A549 (cell line): ENCODE measurements around the gene MOB3A. TPM values are rescaled to one million over a fixed set of nuclear protein-coding genes. Genes with fewer than 3 reads are reported as not detected.
A peak's percentile ranks its signal among the peaks of the same experiment; 100 is the strongest.

Source experiments
- ATAC-seq, 2 experiments: fragments of 200-7000 bp in 1 of 2; fragments of >200 bp in 1 of 2; cut with Nextera tagmentation in 1 of 2; cut with Tn5 transposase in 1 of 2; 3 replicates each; pipeline versions ENCODE4 v1.8.0 to v1.9.1; 2018 to 2020; ENCODE audit warnings: mild to moderate bottlenecking in 1 of 2, moderate library complexity in 1 of 2
- CTCF ChIA-PET: fragments of 300-600 bp; sonication (Branson Sonifier 250); formaldehyde crosslinking; extraction: SDS; loops from one replicate; lab custom pipeline; 2021; ENCODE audit warnings: antibody characterized with exemption, inconsistent platforms; lab: Yijun Ruan, JAX
- POLR2A ChIA-PET: fragments of 350-600 bp; formaldehyde crosslinking; extraction: SDS; loops from one replicate; lab custom pipeline; 2021; ENCODE audit warnings: antibody characterized with exemption, inconsistent platforms; lab: Yijun Ruan, JAX
- DNase-seq, 2 experiments: peaks; one replicate each; pipeline versions ENCODE4 v3.0.0 to v3.0.0-alpha.2; 2011 to 2016; ENCODE audit warnings: low read depth in 1 of 2, low spot score in 1 of 2
- FAIRE-seq: peaks from 2 replicates; lab custom pipeline; 2011; peaks lifted over from hg19 to GRCh38; lab: Jason Lieb, UNC
- H3K27ac ChIP-seq, 2 experiments: fragments of >200 bp; sonication (Bioruptor Twin); formaldehyde crosslinking; 3 replicates each; pipeline ENCODE4 v1.5.1; 2016 to 2017
- H3K4me1 ChIP-seq: fragments of >200 bp; sonication (Bioruptor Twin); formaldehyde crosslinking; 3 replicates; pipeline ENCODE4 v1.6.1; 2016
- H3K4me2 ChIP-seq: fragments of >200 bp; sonication (Bioruptor Twin); formaldehyde crosslinking; 3 replicates; pipeline ENCODE4 v1.6.1; 2016
- H3K4me3 ChIP-seq: fragments of >200 bp; sonication (Bioruptor Twin); formaldehyde crosslinking; 3 replicates; pipeline ENCODE4 v1.5.1; 2016
- H3K9me3 ChIP-seq: fragments of >200 bp; sonication (Bioruptor Twin); formaldehyde crosslinking; 3 replicates; pipeline ENCODE4 v1.6.1; 2016
- BCL3 ChIP-seq: fragments of >200 bp; sonication (Bioruptor Twin); formaldehyde crosslinking; IDR thresholded peaks from 3 replicates; pipeline ENCODE4 v1.6.1; 2016
- CBX8 ChIP-seq: fragments of 200-600 bp; sonication (generic); IDR thresholded peaks from 2 replicates; pipeline ENCODE4 v1.6.1; 2016
- CHD4 ChIP-seq: fragments of 200-600 bp; sonication (generic); IDR thresholded peaks from 2 replicates; pipeline ENCODE4 v1.6.1; 2016; ENCODE audit warnings: antibody characterized with exemption, mild to moderate bottlenecking, borderline replicate concordance
- CTCF ChIP-seq: fragments of >200 bp; sonication (Bioruptor Twin); formaldehyde crosslinking; IDR thresholded peaks from 3 replicates; pipeline ENCODE4 v1.5.1; 2016
- EP300 ChIP-seq, 2 experiments: fragments of >200 bp; sonication (Bioruptor Twin); formaldehyde crosslinking; IDR thresholded peaks; 2 replicates in 1 of 2; 3 replicates in 1 of 2; pipeline ENCODE4 v1.6.1; 2016 to 2017
- ESRRA ChIP-seq: fragments of 150-350 bp; IDR thresholded peaks from 2 replicates; pipeline ENCODE4 v1.6.1; 2014; ENCODE audit warnings: mild to moderate bottlenecking, low read length, borderline replicate concordance
- FOSL2 ChIP-seq, 2 experiments: fragments of 450-650 bp in 1 of 2; fragments of >200 bp in 1 of 2; sonication (Bioruptor Twin) in 1 of 2; formaldehyde crosslinking; IDR thresholded peaks; 2 replicates each; pipeline versions ENCODE4 v1.5.0 to v1.6.1; 2016 to 2020; ENCODE audit warnings: mild to moderate bottlenecking in 1 of 2, moderate library complexity in 1 of 2
- HDAC2 ChIP-seq: fragments of 200-600 bp; sonication (generic); IDR thresholded peaks from 2 replicates; pipeline ENCODE4 v1.6.1; 2016
- HEYL ChIP-seq: fragments of 250-450 bp; sonication (Bioruptor Pico); IDR thresholded peaks from 2 replicates; pipeline ENCODE4 v1.8.0; 2021; ENCODE audit warnings: mild to moderate bottlenecking, moderate library complexity
- HOXA7 ChIP-seq: fragments of 250-450 bp; sonication (Bioruptor Pico); IDR thresholded peaks from 2 replicates; pipeline ENCODE4 v1.5.0; 2020; ENCODE audit warnings: mild to moderate bottlenecking, moderate library complexity
- HOXB13 ChIP-seq: fragments of 250-450 bp; sonication (Bioruptor Pico); IDR thresholded peaks from 2 replicates; pipeline ENCODE4 v1.5.0; 2020; ENCODE audit warnings: low read depth, mild to moderate bottlenecking, moderate library complexity
- JUN ChIP-seq, 2 experiments: fragments of >200 bp; sonication (Bioruptor Twin); formaldehyde crosslinking; IDR thresholded peaks; 2 replicates in 1 of 2; 3 replicates in 1 of 2; pipeline ENCODE4 v1.6.1; 2016 to 2017
- MAX ChIP-seq: IDR thresholded peaks from 2 replicates; pipeline ENCODE4 v1.6.1; 2012
- MYC ChIP-seq: IDR thresholded peaks from 2 replicates; pipeline ENCODE4 v1.6.1; 2012; ENCODE audit warnings: mild to moderate bottlenecking, inconsistent platforms, low read length, improper control_type of control experiment, borderline replicate concordance
- NPAS2 ChIP-seq: fragments of 250-450 bp; sonication (Bioruptor Pico); IDR thresholded peaks from 2 replicates; pipeline ENCODE4 v1.8.0; 2022; ENCODE audit warnings: mild to moderate bottlenecking, moderate library complexity, borderline replicate concordance
- POLR2A ChIP-seq: IDR thresholded peaks from 2 replicates; pipeline ENCODE4 v1.6.1; 2012; ENCODE audit warnings: mild to moderate bottlenecking, low read length
- RCOR1 ChIP-seq: fragments of 150-350 bp; IDR thresholded peaks from 2 replicates; pipeline ENCODE4 v1.6.1; 2014; ENCODE audit warnings: antibody characterized with exemption, low read length, low read depth
- TFCP2L1 ChIP-seq: fragments of 250-450 bp; sonication (Bioruptor Pico); IDR thresholded peaks from 2 replicates; pipeline ENCODE4 v1.5.0; 2021; ENCODE audit warnings: mild to moderate bottlenecking
- ZC3H11A ChIP-seq: fragments of 450-650 bp; IDR thresholded peaks from 2 replicates; pipeline ENCODE4 v1.6.1; 2014; ENCODE audit warnings: antibody characterized with exemption, mild to moderate bottlenecking
- WGBS: methylation state at CpG from one replicate; pipeline ENCODE4 v1.1.6; 2017; ENCODE audit errors: missing lambda C conversion rate; 5-methylcytosine and 5-hydroxymethylcytosine counted together
- polyA plus RNA-seq, 4 experiments: library from polyadenylated mRNA; depleted of rRNA in 3 of 4; stranded (reverse); fragments of >200 nt; fragmentation: RNase III in 1 of 4; extraction: RNeasy Plus Mini Kit Qiagen cat#74134 plus additional on column Dnase treatment in 1 of 4; gene quantifications; 2 replicates in 3 of 4; 3 replicates in 1 of 4; pipeline ENCODE4 v1.2.3, GENCODE V29; 2011 to 2017

MOB3A gene
- polyA plus RNA-seq, 2 of the 4 experiments (the other 2 are of a cell fraction): 9.1 to 10.9 TPM

- no peak for FAIRE-seq
- 0% methylated on average over 5 of the region's 22 CpGs for WGBS
- DNase-seq: peak in 1 of 2 experiments; percentile 80
- Histone ChIP-seq H3K4me3 (peak overlapping the region; percentile 48), H3K4me2 (peak overlapping the region; percentile 100), H3K9me3 (no peaks in the 10 kb centered on the region), H3K27ac (peak overlapping the region; percentile 99 to 100), H3K4me1 (peaks cover 66% of the 10 kb centered on the region)
- ChIA-PET POLR2A (interaction anchor here (1.1 kb wide), 1 partner anchor 14 kb away, joined by 6 read pairs; no protein-coding TSS in a partner anchor), CTCF (interaction anchor here (0.6 to 3.8 kb wide), 6 partner anchors 9 to 199 kb away, joined by 3 to 24 read pairs (median 3); no protein-coding TSS in a partner anchor)
- TF ChIP-seq CTCF (peak; percentile 13; the same call in 2 of the 3 replicates), HEYL (CRISPR knock-in tag) (no peak), MAX (0 out of 2 replicates have a peak, but pooled peaks have one; percentile 26), POLR2A (peak; percentile 27; the same call in 1 of the 2 replicates), ESRRA (no peak), JUN (IDR thresholded peaks at IDR 0.05) (peak in 1 of 2 experiments; percentile 71; a peak in 3 of 5 replicates)
- ATAC-seq: peak; percentile 33 to 42
Observed at GRCh38 chr19:2055931-2056836, 39.9 kb downstream of the MOB3A start.

- H3K27ac ChIP-seq: peak overlapping the region; percentile 49 to 100
- H3K9me3 ChIP-seq: no peaks in the 10 kb centered on the region
- WGBS: 61% methylated on average over 7 of the region's 8 CpGs
- TF ChIP-seq TFCP2L1 (CRISPR knock-in tag): no peak
- TF ChIP-seq CTCF: no peak
- TF ChIP-seq MYC: no peak
- no peak for TF ChIP-seq RCOR1
- no peak for TF ChIP-seq HOXA7
- TF ChIP-seq POLR2A: no peak
- TF ChIP-seq EP300 (IDR thresholded peaks at IDR 0.05): no peak
- DNase-seq (no peak), FAIRE-seq (no peak), ATAC-seq (no peak)
- ChIA-PET CTCF (no interaction called here), POLR2A (interaction anchor here (1.1 kb wide), 1 partner anchor 13 kb away, joined by 6 read pairs; no protein-coding TSS in a partner anchor)
- H3K4me3 ChIP-seq: no peak overlapping the region
- H3K4me1 ChIP-seq: peaks cover 58% of the 10 kb centered on the region
- H3K4me2 ChIP-seq: no peak overlapping the region; the same call in 2 of the 3 replicates
Observed at GRCh38 chr19:2054763-2055162, 41.4 kb downstream of the MOB3A start.

- Histone ChIP-seq H3K27ac (peak overlapping the region; percentile 27 to 76; a peak in 3 of 6 replicates), H3K9me3 (no peaks in the 10 kb centered on the region), H3K4me3 (no peak overlapping the region), H3K4me2 (no peak overlapping the region), H3K4me1 (peaks cover 59% of the 10 kb centered on the region)
- ChIA-PET CTCF (interaction anchor here (2.6 to 3.3 kb wide), 2 partner anchors 16 to 34 kb away, joined by 9 to 10 read pairs; no protein-coding TSS in a partner anchor), POLR2A (no interaction called here)
- DNase-seq (no peak), ATAC-seq (no peak), FAIRE-seq (no peak)
- WGBS: 89% methylated on average over 20 of the region's 24 CpGs
- TF ChIP-seq CBX8 (no peak), NPAS2 (CRISPR knock-in tag) (no peak), TFCP2L1 (CRISPR knock-in tag) (no peak), HDAC2 (no peak), CHD4 (no peak), BCL3 (no peak), ESRRA (no peak), FOSL2 (IDR thresholded peaks at IDR 0.05) (no peak), FOSL2 (CRISPR knock-in tag; IDR thresholded peaks at IDR 0.05) (no peak), HOXB13 (no peak), ZC3H11A (no peak)
Observed at GRCh38 chr19:2053601-2054389, 42.3 kb downstream of the MOB3A start.
